Stimulated activated CD4-positive, alpha-beta T cell treated with anti-CD3 and anti-CD28 coated beads, Interleukin-1b, Interleukin-23, amount 100 ng/mL, for 1 hour (primary cell): ENCODE results near the gene SDSL.

Experiments used
- DNase-seq, 2 donors: peaks; one replicate each; pipeline ENCODE4 v3.0.0-alpha.2; 2020; ENCODE audit warnings: low read depth in 2 of 2

Gene SDSL

GRCh38 chr12:113420996-113421595, 1.1 kb upstream of the SDSL start:
- DNase-seq: no peak

- DNase-seq: no peak
These were observed 898 bp downstream of the SDSL start for GRCh38 chr12:113422886-113423669.

- no peak for DNase-seq
These were observed 2.3 kb downstream of the SDSL start for GRCh38 chr12:113424456-113424855.

- DNase-seq: peak in 1 of 2 donors; percentile 30
These were observed 3.0 kb downstream of the SDSL start for GRCh38 chr12:113424915-113425823.

GRCh38 chr12:113425960-113426453, 3.8 kb downstream of the SDSL start:
- DNase-seq: no peak

- DNase-seq: no peak
These were observed 5.7 kb downstream of the SDSL start for GRCh38 chr12:113427882-113428281.

- no peak for DNase-seq
These were observed 6.3 kb downstream of the SDSL start for GRCh38 chr12:113428482-113428881.

GRCh38 chr12:113432986-113433385, 10.8 kb downstream of the SDSL start:
- no peak for DNase-seq

GRCh38 chr12:113435367-113435766, 13.2 kb downstream of the SDSL start:
- no peak for DNase-seq

GRCh38 chr12:113436586-113436985, 14.4 kb downstream of the SDSL start:
- no peak for DNase-seq

GRCh38 chr12:113436993-113437728, 15.0 kb downstream of the SDSL start:
- no peak for DNase-seq

- no peak for DNase-seq
These were observed 15.5 kb downstream of the SDSL start for GRCh38 chr12:113437729-113438100.

GRCh38 chr12:113438523-113439300, 16.5 kb downstream of the SDSL start:
- no peak for DNase-seq

- DNase-seq: no peak
These were observed 17.1 kb downstream of the SDSL start for GRCh38 chr12:113439301-113439597.

- DNase-seq: no peak
These were observed 17.4 kb downstream of the SDSL start for GRCh38 chr12:113439606-113440030.

GRCh38 chr12:113440336-113440735, 18.2 kb downstream of the SDSL start:
- no peak for DNase-seq

GRCh38 chr12:113440947-113441782, 19.0 kb downstream of the SDSL start:
- DNase-seq: no peak

- DNase-seq: no peak
These were observed 20.9 kb downstream of the SDSL start for GRCh38 chr12:113443030-113443539.

- no peak for DNase-seq
These were observed 23.5 kb downstream of the SDSL start for GRCh38 chr12:113445544-113446171.
